ENCODE measurements around the gene CIPC. TPM values are rescaled to one million over a fixed set of nuclear protein-coding genes. Genes with fewer than 3 reads are reported as not detected.
A peak's percentile ranks its signal among the peaks of the same experiment; 100 is the strongest.

The CIPC gene
- total RNA-seq, 6 experiments from 2014 or later, result 9.1 to 12.5 (median 11.5) TPM

DNA sequence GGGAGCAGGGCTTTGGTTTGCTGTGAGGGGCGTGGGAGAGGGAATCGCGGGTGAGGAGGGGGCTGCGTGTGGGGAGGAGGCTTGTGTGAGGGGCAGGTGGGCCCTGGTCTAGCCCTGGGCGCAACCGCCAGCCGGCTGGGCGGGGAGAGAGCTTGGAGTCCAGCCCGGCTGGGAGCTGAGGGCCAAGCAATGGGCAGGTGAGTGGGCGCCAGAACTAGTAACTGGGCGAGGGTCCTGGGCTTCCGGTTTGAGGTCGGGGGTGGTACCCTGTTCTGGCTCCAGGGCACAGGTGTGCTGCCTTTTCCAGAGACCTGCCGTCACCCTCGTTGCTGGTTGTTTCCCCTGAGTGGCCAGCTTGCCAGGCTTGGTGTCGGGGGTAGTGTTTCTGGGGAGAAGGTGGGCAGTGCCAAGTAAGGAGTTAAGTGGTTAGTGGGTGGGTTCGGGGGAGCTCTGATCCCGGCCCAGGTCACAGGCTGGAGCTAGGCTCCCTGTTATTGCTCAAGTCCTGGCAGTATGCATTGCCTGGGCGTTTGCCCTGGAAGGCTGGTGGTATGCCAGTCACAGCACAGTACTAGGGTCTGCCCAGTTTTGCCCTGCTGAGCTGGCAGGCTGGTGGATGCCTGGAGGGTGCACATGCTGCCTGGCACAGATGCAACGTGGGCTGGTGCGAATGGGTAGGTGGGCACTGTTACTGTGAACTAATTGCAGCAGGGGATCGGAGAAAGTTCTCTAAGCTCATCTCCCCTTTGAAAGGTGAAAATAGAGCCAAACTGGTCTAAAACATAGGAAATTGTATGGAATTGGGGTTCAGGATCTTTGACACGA is 683 bp downstream of the CIPC start:
- H3K36me3 Mint-ChIP-seq (ENCODE audit: low read depth), result no peaks in the 10 kb centered on the region
- peak overlapping the region; percentile 96 for H3K27ac Mint-ChIP-seq
- H3K9me3 Mint-ChIP-seq, result no peaks in the 10 kb centered on the region
- no peak for DNase-seq
- TF ChIP-seq, protein P1, sequence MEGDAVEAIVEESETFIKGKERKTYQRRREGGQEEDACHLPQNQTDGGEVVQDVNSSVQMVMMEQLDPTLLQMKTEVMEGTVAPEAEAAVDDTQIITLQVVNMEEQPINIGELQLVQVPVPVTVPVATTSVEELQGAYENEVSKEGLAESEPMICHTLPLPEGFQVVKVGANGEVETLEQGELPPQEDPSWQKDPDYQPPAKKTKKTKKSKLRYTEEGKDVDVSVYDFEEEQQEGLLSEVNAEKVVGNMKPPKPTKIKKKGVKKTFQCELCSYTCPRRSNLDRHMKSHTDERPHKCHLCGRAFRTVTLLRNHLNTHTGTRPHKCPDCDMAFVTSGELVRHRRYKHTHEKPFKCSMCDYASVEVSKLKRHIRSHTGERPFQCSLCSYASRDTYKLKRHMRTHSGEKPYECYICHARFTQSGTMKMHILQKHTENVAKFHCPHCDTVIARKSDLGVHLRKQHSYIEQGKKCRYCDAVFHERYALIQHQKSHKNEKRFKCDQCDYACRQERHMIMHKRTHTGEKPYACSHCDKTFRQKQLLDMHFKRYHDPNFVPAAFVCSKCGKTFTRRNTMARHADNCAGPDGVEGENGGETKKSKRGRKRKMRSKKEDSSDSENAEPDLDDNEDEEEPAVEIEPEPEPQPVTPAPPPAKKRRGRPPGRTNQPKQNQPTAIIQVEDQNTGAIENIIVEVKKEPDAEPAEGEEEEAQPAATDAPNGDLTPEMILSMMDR (IDR thresholded peaks at IDR 0.05), result no peak
- no peaks in the 10 kb centered on the region; the same call in none of the 2 replicates for H3K27me3 Mint-ChIP-seq (ENCODE audit: insufficient read depth)
- peak overlapping the region; percentile 92 for H3K4me3 Mint-ChIP-seq
- H3K4me1 Mint-ChIP-seq (ENCODE audit: low read depth), result peaks cover 46% of the 10 kb centered on the region

DNA sequence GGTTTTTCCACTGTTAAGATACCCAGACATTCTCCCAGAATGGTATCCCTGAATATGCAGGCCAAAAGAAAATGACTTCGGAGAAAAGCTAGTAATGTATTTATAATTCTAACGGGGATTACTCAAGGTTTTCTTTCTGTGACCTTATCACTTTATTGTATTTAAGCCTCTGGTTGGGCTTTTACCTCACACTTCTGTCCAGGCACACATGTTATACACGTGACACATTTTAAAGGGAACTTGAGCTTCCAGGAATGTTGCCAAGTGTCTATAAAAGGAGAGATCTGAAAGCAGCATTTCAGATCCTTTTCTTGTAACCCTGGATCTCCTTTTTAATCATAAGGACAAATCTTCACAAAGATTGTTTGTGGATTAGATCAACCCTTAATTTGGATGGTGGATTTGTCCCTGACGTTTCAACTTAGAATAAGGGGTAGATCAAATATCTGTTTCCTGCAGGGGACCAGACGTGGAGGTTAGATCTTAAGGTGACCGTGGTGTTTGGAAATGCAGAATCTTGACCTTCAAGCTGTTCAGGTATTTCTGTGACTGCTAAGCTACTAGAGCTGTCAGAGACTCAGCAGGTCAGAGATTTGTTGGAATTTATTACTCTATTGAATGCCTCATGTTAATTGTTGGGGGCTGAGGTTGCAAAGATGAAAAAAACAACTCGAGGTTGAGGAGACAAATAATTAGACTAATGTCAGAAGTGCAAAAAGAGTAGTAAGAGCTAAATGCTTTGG is 1.5 kb downstream of the CIPC start:
- peak overlapping the region; percentile 96 for H3K27ac Mint-ChIP-seq
- no peaks in the 10 kb centered on the region; the same call in none of the 2 replicates for H3K27me3 Mint-ChIP-seq (ENCODE audit: insufficient read depth)

DNA sequence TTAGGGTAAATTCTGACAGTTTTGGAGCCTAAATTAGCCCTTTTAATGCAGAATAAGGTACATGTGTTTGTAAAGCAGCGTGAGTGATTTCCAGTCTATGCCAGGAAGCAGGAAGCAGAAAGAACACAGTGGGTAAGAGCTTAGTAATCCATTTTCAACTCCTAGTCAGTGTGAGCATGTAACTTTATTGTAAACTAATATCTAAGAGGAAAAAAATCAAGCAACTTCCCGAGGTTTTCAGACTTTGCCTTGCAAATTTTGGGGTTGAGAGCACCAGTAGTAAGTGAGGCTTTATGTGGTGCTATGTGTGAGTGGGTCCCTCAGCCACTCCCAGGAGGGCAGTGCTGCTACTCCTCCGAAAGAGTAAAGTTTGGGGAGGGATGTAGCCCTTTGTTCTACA is 2.9 kb downstream of the CIPC start:
- H3K36me3 Mint-ChIP-seq (ENCODE audit: low read depth), result no peaks in the 10 kb centered on the region
- H3K27ac Mint-ChIP-seq, result peak overlapping the region; percentile 49
- H3K9me3 Mint-ChIP-seq, result no peaks in the 10 kb centered on the region
- DNase-seq, result no peak
- H3K4me3 Mint-ChIP-seq, result peak overlapping the region; percentile 14; the same call in 1 of the 2 replicates
- TF ChIP-seq, protein P1 (IDR thresholded peaks at IDR 0.05), result no peak
- H3K27me3 Mint-ChIP-seq (ENCODE audit: insufficient read depth), result no peaks in the 10 kb centered on the region; the same call in 1 of the 2 replicates
- peaks cover 41% of the 10 kb centered on the region for H3K4me1 Mint-ChIP-seq (ENCODE audit: low read depth)

More for the DNA sequence above, 1.5 kb downstream of the CIPC start:
- Mint-ChIP-seq H3K9me3 (no peaks in the 10 kb centered on the region), H3K36me3 (ENCODE audit: low read depth) (no peaks in the 10 kb centered on the region), H3K4me3 (peak overlapping the region; percentile 92), H3K4me1 (ENCODE audit: low read depth) (peaks cover 45% of the 10 kb centered on the region)
- peak; percentile 77 for DNase-seq
- TF ChIP-seq, protein P1 (IDR thresholded peaks at IDR 0.05), result no peak

DNA sequence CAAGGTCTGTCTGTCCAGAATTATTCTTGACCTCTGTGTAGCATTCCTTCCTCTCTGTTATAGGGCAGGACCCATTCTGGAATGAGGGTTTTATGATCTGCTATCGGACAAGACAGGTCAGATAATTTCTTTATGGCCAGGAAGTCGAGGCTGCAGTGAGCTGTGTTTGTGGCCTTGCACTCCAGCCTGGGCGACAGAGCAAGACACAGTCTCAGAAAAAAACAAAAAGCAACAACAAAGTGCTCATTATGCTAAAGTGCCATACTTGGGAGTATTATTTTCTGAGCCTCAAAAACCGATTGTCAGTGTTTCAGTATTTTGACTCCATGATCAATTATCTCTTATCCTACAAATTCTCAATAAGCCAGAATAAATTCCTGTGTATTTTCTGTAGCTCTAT is 4.1 kb downstream of the CIPC start:
- Mint-ChIP-seq H3K27ac (no peak overlapping the region), H3K36me3 (ENCODE audit: low read depth) (no peaks in the 10 kb centered on the region), H3K27me3 (ENCODE audit: insufficient read depth) (no peaks in the 10 kb centered on the region; the same call in 1 of the 2 replicates), H3K4me1 (ENCODE audit: low read depth) (peaks cover 29% of the 10 kb centered on the region), H3K4me3 (no peak overlapping the region), H3K9me3 (no peaks in the 10 kb centered on the region)
- TF ChIP-seq, protein P1 (IDR thresholded peaks at IDR 0.05), result no peak
- no peak for DNase-seq

DNA sequence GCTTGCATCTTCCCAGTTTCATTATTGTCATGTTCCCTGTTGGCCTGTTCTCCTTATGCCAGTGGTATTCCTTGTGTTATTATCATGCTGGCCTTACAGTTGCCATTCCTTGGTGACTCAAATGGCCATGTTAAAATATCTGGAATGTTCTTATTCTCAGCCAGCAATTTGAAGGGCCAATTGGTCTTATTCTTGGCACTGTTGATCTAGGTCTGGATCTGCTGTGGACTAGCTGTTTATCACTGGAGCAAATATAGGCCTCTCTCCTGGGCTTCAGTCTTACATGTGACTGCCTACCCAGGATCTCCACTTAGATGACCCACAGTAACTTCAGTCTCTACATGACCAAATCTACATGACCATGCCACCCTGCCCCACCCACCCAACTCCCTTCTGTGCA is 5.4 kb downstream of the CIPC start:
- Mint-ChIP-seq H3K27me3 (ENCODE audit: insufficient read depth) (no peaks in the 10 kb centered on the region; the same call in 1 of the 2 replicates), H3K9me3 (no peaks in the 10 kb centered on the region), H3K36me3 (ENCODE audit: low read depth) (peaks cover 7% of the 10 kb centered on the region; the same call in 1 of the 2 replicates), H3K27ac (no peak overlapping the region), H3K4me3 (no peak overlapping the region), H3K4me1 (ENCODE audit: low read depth) (peaks cover 25% of the 10 kb centered on the region)
- no peak for DNase-seq
- TF ChIP-seq, protein P1 (IDR thresholded peaks at IDR 0.05), result no peak
